CD4-positive, CD25-positive, alpha-beta regulatory T cell (primary cell): Measurements from ENCODE around the gene DNAJA3. TPM values are rescaled to one million over a fixed set of nuclear protein-coding genes. Genes with fewer than 3 reads are reported as not detected.
A peak's percentile ranks its signal among the peaks of the same experiment; 100 is the strongest.

Experiments used
- ATAC-seq, 2 donors: fragments of 150-1000 bp; cut with Tn5 transposase; one replicate each; pipeline ENCODE4 v1.10.0; 2021; ENCODE audit warnings: low read depth in 2 of 2, moderate number of reproducible peaks in 2 of 2, moderate library complexity in 1 of 2
- DNase-seq, 3 donors: peaks; one replicate each; pipeline versions ENCODE4 v3.0.0 to v3.0.0-alpha.2; 2012 to 2022; ENCODE audit warnings: mixed read lengths in 1 of 3
- H3K27ac ChIP-seq: one replicate; pipeline ENCODE4 v1.7.0; 2013; ENCODE audit warnings: mild to moderate bottlenecking, low read length; ENCODE audit not compliant: insufficient read depth, poor library complexity, severe bottlenecking
- H3K27me3 ChIP-seq: one replicate; pipeline ENCODE4 v1.7.0; 2013; ENCODE audit warnings: low read length; ENCODE audit not compliant: control insufficient read depth, insufficient read depth
- H3K36me3 ChIP-seq: one replicate; pipeline ENCODE4 v1.7.0; 2013; ENCODE audit warnings: mild to moderate bottlenecking, low read length, moderate library complexity; ENCODE audit not compliant: control insufficient read depth, insufficient read depth
- H3K4me1 ChIP-seq: 2 replicates; pipeline ENCODE4 v1.7.0; 2013; ENCODE audit warnings: mild to moderate bottlenecking, low read length; ENCODE audit not compliant: insufficient read depth, control insufficient read depth, poor library complexity, severe bottlenecking
- H3K4me3 ChIP-seq: one replicate; pipeline ENCODE4 v1.7.0; 2013; ENCODE audit warnings: low read depth, mild to moderate bottlenecking, low read length, moderate library complexity
- H3K9me3 ChIP-seq, 2 experiments: 1 replicate in 1 of 2; 2 replicates in 1 of 2; pipeline ENCODE4 v1.7.0; 2013; ENCODE audit warnings: low read length in 2 of 2, mild to moderate bottlenecking in 1 of 2, moderate library complexity in 1 of 2; ENCODE audit not compliant: control insufficient read depth in 2 of 2
- H3K27ac Mint-ChIP-seq, 3 donors: one replicate each; pipeline ENCODE4 v1.8.0; 2020 to 2022; ENCODE audit warnings: mild to moderate bottlenecking in 3 of 3, mixed read lengths in 3 of 3, moderate library complexity in 2 of 3
- H3K27me3 Mint-ChIP-seq: one replicate; pipeline ENCODE4 v1.8.0; 2022; ENCODE audit warnings: mild to moderate bottlenecking, mixed read lengths
- H3K36me3 Mint-ChIP-seq: one replicate; pipeline ENCODE4 v1.8.0; 2020; ENCODE audit warnings: mixed read lengths
- H3K4me1 Mint-ChIP-seq, 4 donors: one replicate each; pipeline ENCODE4 v1.8.0; 2020 to 2022; ENCODE audit warnings: mixed read lengths in 4 of 4, mild to moderate bottlenecking in 1 of 4
- H3K4me3 Mint-ChIP-seq, 4 donors: one replicate each; pipeline ENCODE4 v1.8.0; 2020 to 2022; ENCODE audit warnings: mild to moderate bottlenecking in 4 of 4, mixed read lengths in 4 of 4, moderate library complexity in 3 of 4
- H3K9me3 Mint-ChIP-seq, 7 donors: one replicate each; pipeline ENCODE4 v1.8.0; 2020 to 2022; ENCODE audit warnings: mixed read lengths in 7 of 7, mild to moderate bottlenecking in 3 of 7, moderate library complexity in 2 of 7
- polyA plus RNA-seq, 4 donors: library from polyadenylated mRNA; unstranded; fragments of 300-500 nt; fragmentation: Illumina TruSeq; gene quantifications; one replicate each; pipeline ENCODE4 v1.2.3, GENCODE V29; 2021
- total RNA-seq: library from RNA; stranded (reverse); gene quantifications from one replicate; pipeline ENCODE4 v1.2.3, GENCODE V29; 2022

DNAJA3 gene
- total and polyA plus RNA-seq, 5 donors from 2014 or later, result 27.0 to 49.7 (median 38.1) TPM

DNA sequence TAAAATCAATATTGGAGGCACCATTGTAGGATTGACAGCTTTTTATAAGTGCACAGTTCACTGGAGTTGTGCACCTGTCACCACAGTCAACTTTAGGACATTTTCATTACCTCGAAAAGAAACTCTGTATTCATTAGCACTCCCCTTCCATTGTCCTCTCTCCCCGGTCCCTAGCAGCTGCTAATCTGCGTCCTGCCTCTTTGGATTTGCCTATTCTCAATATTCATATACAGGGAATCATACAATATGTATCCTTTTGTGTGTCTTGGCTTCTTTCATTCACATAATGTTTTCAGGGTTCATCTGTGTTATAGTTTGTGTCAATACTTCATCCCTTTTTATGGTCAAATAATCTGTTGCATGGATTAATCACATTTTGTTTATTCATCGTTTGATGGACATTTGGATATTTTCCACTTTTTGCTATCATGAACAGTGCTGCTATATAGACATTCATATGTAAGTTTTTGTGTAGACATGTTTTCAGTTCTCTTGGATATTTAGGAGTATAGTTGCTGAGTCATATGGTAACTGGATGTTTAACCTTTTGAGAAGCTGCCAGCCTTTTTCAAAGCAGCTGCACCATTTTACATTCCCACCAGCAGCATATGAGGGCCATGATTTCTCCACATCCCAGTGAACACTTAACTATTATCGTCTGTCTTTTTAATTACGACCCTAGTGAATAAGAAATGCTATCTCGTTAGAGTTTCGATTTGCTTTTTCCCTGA lies 9.8 kb downstream of the DNAJA3 start:
- no peaks in the 10 kb centered on the region for H3K4me1 ChIP-seq
- H3K9me3 ChIP-seq, result no peaks in the 10 kb centered on the region
- no peak for ATAC-seq
- H3K36me3 Mint-ChIP-seq, result peaks cover 33% of the 10 kb centered on the region
- H3K9me3 Mint-ChIP-seq, result no peaks in the 10 kb centered on the region
- DNase-seq, result no peak
- peaks cover 60% of the 10 kb centered on the region for H3K36me3 ChIP-seq
- no peak overlapping the region for H3K4me3 Mint-ChIP-seq
- H3K27ac Mint-ChIP-seq, result peak overlapping the region; percentile 27 to 82 (median 59)
- H3K4me3 ChIP-seq, result no peak overlapping the region
- peaks cover 0 to 13% (median 4%) of the 10 kb centered on the region in 4 donors for H3K4me1 Mint-ChIP-seq
- H3K27me3 ChIP-seq, result no peaks in the 10 kb centered on the region
- H3K27me3 Mint-ChIP-seq, result no peaks in the 10 kb centered on the region
- H3K27ac ChIP-seq, result no peak overlapping the region

DNA sequence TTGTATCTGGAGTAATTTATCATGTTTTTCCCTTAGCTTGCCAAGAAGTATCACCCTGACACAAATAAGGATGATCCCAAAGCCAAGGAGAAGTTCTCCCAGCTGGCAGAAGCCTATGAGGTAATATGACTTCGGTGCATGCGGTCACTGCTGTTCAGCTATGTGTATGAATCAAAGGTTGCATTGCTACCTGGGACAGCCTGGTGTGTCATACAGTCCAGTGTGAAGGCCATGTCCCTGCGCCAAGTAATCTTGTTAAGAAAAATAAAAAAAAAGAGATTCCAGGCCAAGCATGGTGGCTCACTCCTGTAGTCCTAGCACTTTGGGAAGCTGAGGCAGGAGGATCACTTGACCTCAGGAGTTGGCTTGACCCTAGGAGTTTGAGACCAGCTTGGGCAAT lies 11.7 kb downstream of the DNAJA3 start:
- DNase-seq, result no peak
- peaks cover 49% of the 10 kb centered on the region for H3K36me3 Mint-ChIP-seq
- no peak overlapping the region for H3K4me3 Mint-ChIP-seq
- H3K27me3 Mint-ChIP-seq, result no peaks in the 10 kb centered on the region
- Histone ChIP-seq H3K9me3 (no peaks in the 10 kb centered on the region), H3K27ac (no peak overlapping the region), H3K27me3 (no peaks in the 10 kb centered on the region), H3K36me3 (peaks cover 67% of the 10 kb centered on the region), H3K4me1 (no peaks in the 10 kb centered on the region), H3K4me3 (no peak overlapping the region)
- no peaks in the 10 kb centered on the region for H3K9me3 Mint-ChIP-seq
- no peak overlapping the region for H3K27ac Mint-ChIP-seq
- ATAC-seq, result no peak
- H3K4me1 Mint-ChIP-seq, result peaks cover 0 to 9% (median 7%) of the 10 kb centered on the region in 4 donors

DNA sequence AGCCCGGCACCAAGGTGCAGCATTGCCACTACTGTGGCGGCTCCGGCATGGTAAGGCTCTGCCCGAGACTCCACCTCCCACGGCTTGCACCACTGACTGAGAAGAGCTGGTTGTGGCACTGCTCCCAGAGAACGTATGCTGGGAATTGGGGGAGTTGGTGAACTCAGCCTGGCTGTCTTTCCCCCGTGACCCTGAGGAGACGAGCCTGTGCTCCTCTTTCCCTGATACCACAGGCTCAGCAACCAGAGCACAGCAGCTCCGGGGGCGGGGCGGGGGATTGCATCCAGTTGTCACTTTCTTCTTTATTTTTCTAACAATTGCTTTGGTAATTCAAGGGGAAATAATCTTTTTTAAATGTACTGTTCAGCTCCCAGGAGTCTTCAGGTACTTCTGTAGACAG lies 16.7 kb downstream of the DNAJA3 start:
- Mint-ChIP-seq H3K36me3 (peaks cover 48% of the 10 kb centered on the region), H3K9me3 (no peaks in the 10 kb centered on the region), H3K27me3 (no peaks in the 10 kb centered on the region), H3K4me3 (no peak overlapping the region), H3K4me1 (peaks cover 2 to 6% (median 4%) of the 10 kb centered on the region in 4 donors), H3K27ac (no peak overlapping the region)
- DNase-seq, result no peak
- no peaks in the 10 kb centered on the region for H3K4me1 ChIP-seq
- H3K27me3 ChIP-seq, result no peaks in the 10 kb centered on the region
- H3K27ac ChIP-seq, result no peak overlapping the region
- H3K9me3 ChIP-seq, result no peaks in the 10 kb centered on the region
- H3K36me3 ChIP-seq, result peaks cover 76% of the 10 kb centered on the region
- ATAC-seq, result no peak
- H3K4me3 ChIP-seq, result no peak overlapping the region

DNA sequence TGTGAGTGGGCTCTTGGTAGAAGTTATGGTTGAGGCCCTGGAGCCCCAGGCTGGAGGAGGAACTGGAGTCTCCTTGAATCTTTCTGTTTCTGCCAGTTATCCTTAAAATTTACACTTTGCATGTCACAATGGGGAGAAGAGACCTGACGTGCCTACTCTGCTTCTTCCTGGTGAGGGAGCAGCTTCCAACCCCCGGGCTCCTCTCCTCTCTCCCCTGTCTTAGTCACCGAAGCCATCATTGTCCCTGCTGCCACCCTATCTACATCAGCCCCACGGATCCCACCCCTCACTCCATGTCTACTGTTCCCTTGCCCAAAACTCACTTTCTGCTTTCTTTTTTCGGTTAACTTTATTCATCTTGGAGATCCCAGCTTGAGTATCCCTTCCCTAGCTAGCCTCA lies 17.6 kb downstream of the DNAJA3 start:
- Histone ChIP-seq H3K4me3 (no peak overlapping the region), H3K27ac (no peak overlapping the region), H3K36me3 (peaks cover 73% of the 10 kb centered on the region), H3K9me3 (no peaks in the 10 kb centered on the region), H3K27me3 (no peaks in the 10 kb centered on the region), H3K4me1 (no peaks in the 10 kb centered on the region)
- ATAC-seq (no peak), DNase-seq (no peak)
- Mint-ChIP-seq H3K9me3 (no peaks in the 10 kb centered on the region), H3K4me1 (peaks cover 2 to 6% (median 4%) of the 10 kb centered on the region in 4 donors), H3K36me3 (peaks cover 48% of the 10 kb centered on the region), H3K27me3 (no peaks in the 10 kb centered on the region), H3K4me3 (no peak overlapping the region), H3K27ac (peak overlapping the region in 1 of 3 donors; percentile 73)

DNA sequence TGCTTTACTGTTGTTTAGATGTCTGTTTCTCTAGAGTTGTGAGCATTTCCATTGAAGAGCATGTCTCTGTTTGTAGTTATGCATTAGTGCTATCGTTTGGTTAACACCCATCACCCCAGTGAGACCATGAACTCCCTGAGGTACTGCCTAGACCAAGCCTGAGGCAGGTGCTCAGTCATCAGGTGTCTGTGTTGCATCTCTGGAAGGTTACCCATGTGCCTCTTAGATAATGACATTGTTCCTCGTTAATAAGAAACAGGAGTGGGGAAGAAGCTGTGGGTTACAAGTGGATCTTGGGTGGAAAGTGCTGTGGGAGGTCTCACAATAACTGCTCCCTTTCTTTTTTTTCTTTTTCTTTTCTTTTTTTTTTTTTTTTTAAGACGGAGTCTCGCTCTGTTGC lies 18.3 kb downstream of the DNAJA3 start:
- Mint-ChIP-seq H3K36me3 (peaks cover 48% of the 10 kb centered on the region), H3K4me1 (peaks cover 2 to 6% (median 4%) of the 10 kb centered on the region in 4 donors), H3K4me3 (no peak overlapping the region), H3K27me3 (no peaks in the 10 kb centered on the region), H3K27ac (no peak overlapping the region), H3K9me3 (no peaks in the 10 kb centered on the region)
- no peaks in the 10 kb centered on the region for H3K9me3 ChIP-seq
- H3K27me3 ChIP-seq, result no peaks in the 10 kb centered on the region
- no peak overlapping the region for H3K4me3 ChIP-seq
- DNase-seq (no peak), ATAC-seq (no peak)
- no peaks in the 10 kb centered on the region for H3K4me1 ChIP-seq
- H3K36me3 ChIP-seq, result peaks cover 79% of the 10 kb centered on the region
- no peak overlapping the region for H3K27ac ChIP-seq

DNA sequence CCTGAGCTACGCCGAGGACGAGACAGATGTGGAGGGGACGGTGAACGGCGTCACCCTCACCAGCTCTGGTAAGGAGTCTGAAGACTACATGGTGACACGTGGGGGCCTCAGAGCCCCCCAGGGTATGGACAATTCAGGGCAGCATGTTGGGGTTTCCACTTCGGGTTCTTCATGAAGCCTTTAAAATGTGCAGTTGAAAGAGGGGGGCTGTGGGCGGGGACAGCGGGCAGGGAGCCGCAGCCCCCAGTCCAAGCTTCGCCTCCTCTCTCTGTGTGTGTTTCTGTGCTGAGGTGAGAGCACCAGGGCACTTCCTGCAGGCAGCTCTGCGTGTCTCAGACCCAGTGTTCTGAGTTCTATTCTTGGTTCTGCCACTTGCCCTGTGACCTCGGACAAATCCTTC lies 24.8 kb downstream of the DNAJA3 start:
- no peaks in the 10 kb centered on the region for H3K27me3 Mint-ChIP-seq
- peaks cover 16% of the 10 kb centered on the region for H3K36me3 Mint-ChIP-seq
- Histone ChIP-seq H3K4me3 (no peak overlapping the region), H3K27ac (no peak overlapping the region), H3K36me3 (peaks cover 68% of the 10 kb centered on the region), H3K9me3 (no peaks in the 10 kb centered on the region), H3K4me1 (no peaks in the 10 kb centered on the region), H3K27me3 (no peaks in the 10 kb centered on the region)
- H3K4me3 Mint-ChIP-seq, result no peak overlapping the region
- no peaks in the 10 kb centered on the region for H3K4me1 Mint-ChIP-seq
- no peak for ATAC-seq
- H3K9me3 Mint-ChIP-seq, result no peaks in the 10 kb centered on the region
- no peak for DNase-seq
- H3K27ac Mint-ChIP-seq, result no peak overlapping the region

DNA sequence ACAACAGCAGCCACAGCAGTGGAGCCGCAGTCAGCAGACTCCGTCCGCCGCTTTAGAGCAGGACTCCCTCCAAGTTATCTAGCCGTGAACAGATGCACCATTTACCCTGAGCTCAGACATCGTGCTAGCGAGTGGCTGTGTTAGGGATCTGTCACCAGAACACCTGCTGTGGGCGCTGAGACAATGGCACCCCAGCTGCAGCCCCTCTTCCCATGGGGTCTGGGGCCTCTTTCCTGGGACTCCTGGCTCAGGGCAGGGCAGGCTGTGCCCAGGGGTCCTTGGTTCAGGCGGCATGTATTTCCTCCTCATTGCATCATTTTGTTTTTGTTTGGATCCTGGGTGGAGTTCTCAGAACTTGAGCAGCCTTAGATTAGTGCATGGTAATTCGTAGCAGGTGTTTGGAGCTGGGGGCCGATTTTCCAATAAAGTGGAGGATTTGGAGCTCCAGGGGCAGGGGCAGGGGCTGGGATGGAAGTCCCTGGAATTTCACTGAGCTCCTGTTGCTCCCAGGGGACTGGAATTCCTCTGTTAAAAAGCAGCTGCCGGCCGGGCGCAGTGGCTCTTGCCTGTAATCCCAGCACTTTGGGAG lies 25.4 kb downstream of the DNAJA3 start:
- Mint-ChIP-seq H3K36me3 (peaks cover 15% of the 10 kb centered on the region), H3K9me3 (no peaks in the 10 kb centered on the region), H3K27ac (no peak overlapping the region), H3K4me3 (no peak overlapping the region), H3K27me3 (no peaks in the 10 kb centered on the region), H3K4me1 (no peaks in the 10 kb centered on the region)
- ATAC-seq, result no peak
- Histone ChIP-seq H3K4me1 (no peaks in the 10 kb centered on the region), H3K27ac (no peak overlapping the region), H3K36me3 (peaks cover 74% of the 10 kb centered on the region), H3K9me3 (no peaks in the 10 kb centered on the region), H3K27me3 (no peaks in the 10 kb centered on the region), H3K4me3 (no peak overlapping the region)
- DNase-seq, result no peak

DNA sequence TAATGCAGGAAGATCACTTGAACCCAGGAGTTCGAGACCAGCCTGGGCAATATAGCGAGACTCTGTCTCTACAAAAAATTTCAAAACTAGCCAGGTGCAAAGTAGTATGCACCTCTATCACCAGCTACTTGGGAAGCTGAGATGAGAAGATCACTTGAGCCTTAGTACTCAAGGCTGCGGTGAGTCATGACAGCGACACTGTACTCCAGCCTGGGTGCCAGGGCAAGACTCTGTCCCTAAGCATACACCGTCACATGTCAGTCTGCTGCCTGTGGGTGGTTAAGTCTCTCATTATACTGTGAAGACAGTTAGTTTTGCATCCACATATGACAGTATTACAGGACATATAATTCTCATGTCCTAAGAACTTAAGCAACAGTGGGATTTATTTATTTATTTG lies 27.0 kb downstream of the DNAJA3 start:
- Histone ChIP-seq H3K27me3 (no peaks in the 10 kb centered on the region), H3K36me3 (peaks cover 75% of the 10 kb centered on the region), H3K4me3 (no peak overlapping the region), H3K4me1 (no peaks in the 10 kb centered on the region), H3K27ac (no peak overlapping the region), H3K9me3 (no peaks in the 10 kb centered on the region)
- Mint-ChIP-seq H3K4me3 (no peak overlapping the region), H3K27me3 (no peaks in the 10 kb centered on the region), H3K9me3 (no peaks in the 10 kb centered on the region), H3K36me3 (peaks cover 17% of the 10 kb centered on the region), H3K27ac (peak overlapping the region in 1 of 3 donors; percentile 88), H3K4me1 (no peaks in the 10 kb centered on the region)
- ATAC-seq (no peak), DNase-seq (no peak)
